ENCODE results near the gene TIAM2. TPM values are rescaled to one million over a fixed set of nuclear protein-coding genes. Genes with fewer than 3 reads are reported as not detected.

TIAM2 gene
- total RNA-seq, 4 donors from 2014 or later, result 8.6 to 17.0 (median 14.8) TPM

GRCh38 chr6:155200012-155200411, 204.9 kb downstream of the TIAM2 start:
- H3K27ac ChIP-seq (replicated peaks in 1 of 4), result no peak overlapping the region
- no peak for DNase-seq (ENCODE audit: extremely low spot score)
- no peaks in the 10 kb centered on the region for H3K36me3 ChIP-seq
- WGBS, result 81% methylated on average over 2 of the region's 2 CpGs
- no peaks in the 10 kb centered on the region for H3K9me3 ChIP-seq
- H3K4me3 ChIP-seq, result no peak overlapping the region
- H3K4me1 ChIP-seq, result peaks cover 4 to 35% (median 29%) of the 10 kb centered on the region in 4 donors
- TF ChIP-seq CTCF (IDR thresholded peaks at IDR 0.05) (no peak), POLR2A (IDR thresholded peaks at IDR 0.05; ENCODE audit: low read depth) (no peak), EP300 (IDR thresholded peaks at IDR 0.05) (no peak), POLR2AphosphoS5 (IDR thresholded peaks at IDR 0.05) (no peak)
- intact Hi-C loops (cut with DNase I), result no loop called here
- H3K27me3 ChIP-seq, result no peaks in the 10 kb centered on the region

- Histone ChIP-seq H3K4me3 (peak overlapping the region in 2 of 4 donors; percentile 8 to 23), H3K9me3 (no peaks in the 10 kb centered on the region), H3K27me3 (no peaks in the 10 kb centered on the region), H3K4me1 (peaks cover 4 to 35% (median 29%) of the 10 kb centered on the region in 4 donors), H3K27ac (replicated peaks in 1 of 4) (peak overlapping the region; percentile 65 to 80 (median 78)), H3K36me3 (no peaks in the 10 kb centered on the region)
- intact Hi-C loops (cut with DNase I), result no loop called here
- no peak for DNase-seq (ENCODE audit: extremely low spot score)
- WGBS, result 38% methylated on average over 7 of the region's 7 CpGs
- TF ChIP-seq EP300 (IDR thresholded peaks at IDR 0.05), result no peak
- no peak for TF ChIP-seq POLR2A (IDR thresholded peaks at IDR 0.05; ENCODE audit: low read depth)
- TF ChIP-seq POLR2AphosphoS5 (IDR thresholded peaks at IDR 0.05), result peak in 1 of 2 donors; percentile 24
- TF ChIP-seq CTCF (IDR thresholded peaks at IDR 0.05), result no peak
Measured at GRCh38 chr6:155201461-155202226, 206.5 kb downstream of the TIAM2 start.

- WGBS, result 74% methylated on average over 3 of the region's 5 CpGs
- H3K27me3 ChIP-seq, result no peaks in the 10 kb centered on the region
Measured at GRCh38 chr6:155207223-155207622, 212.1 kb downstream of the TIAM2 start.

GRCh38 chr6:155212106-155212505, 217.0 kb downstream of the TIAM2 start:
- H3K27ac ChIP-seq (replicated peaks in 1 of 4), result no peak overlapping the region
- DNase-seq (ENCODE audit: extremely low spot score), result no peak
- no peaks in the 10 kb centered on the region for H3K9me3 ChIP-seq
- no peaks in the 10 kb centered on the region for H3K27me3 ChIP-seq
- H3K4me3 ChIP-seq, result no peak overlapping the region
- intact Hi-C loops (cut with DNase I), result no loop called here
- TF ChIP-seq POLR2A (IDR thresholded peaks at IDR 0.05; ENCODE audit: low read depth), result no peak
- TF ChIP-seq CTCF (IDR thresholded peaks at IDR 0.05), result no peak
- no peak for TF ChIP-seq EP300 (IDR thresholded peaks at IDR 0.05)
- no peak for TF ChIP-seq POLR2AphosphoS5 (IDR thresholded peaks at IDR 0.05)
- peaks cover 0 to 7% (median 0%) of the 10 kb centered on the region in 4 donors for H3K4me1 ChIP-seq
- WGBS, result 58% methylated on average over 3 of the region's 3 CpGs
- no peaks in the 10 kb centered on the region for H3K36me3 ChIP-seq

More at GRCh38 chr6:155207223-155207622, 212.1 kb downstream of the TIAM2 start:
- Histone ChIP-seq H3K27ac (replicated peaks in 1 of 4) (no peak overlapping the region), H3K4me1 (peaks cover 0 to 10% (median 4%) of the 10 kb centered on the region in 4 donors), H3K36me3 (no peaks in the 10 kb centered on the region), H3K4me3 (no peak overlapping the region), H3K9me3 (no peaks in the 10 kb centered on the region)
- no peak for DNase-seq (ENCODE audit: extremely low spot score)
- intact Hi-C loops (cut with DNase I), result no loop called here
- TF ChIP-seq POLR2AphosphoS5 (IDR thresholded peaks at IDR 0.05) (no peak), POLR2A (IDR thresholded peaks at IDR 0.05; ENCODE audit: low read depth) (no peak), EP300 (IDR thresholded peaks at IDR 0.05) (no peak), CTCF (IDR thresholded peaks at IDR 0.05) (no peak)

Measured in esophagus muscularis mucosa (tissue), 4 donors.